Fibroblast of pulmonary artery (primary cell): ENCODE data around the gene COX19.

Source experiments
- DNase-seq: peaks from one replicate; pipeline ENCODE4 v3.0.0-alpha.2; 2010; ENCODE audit warnings: low read depth
- H3K4me3 ChIP-seq: replicated peaks from 2 replicates; pipeline ENCODE4 v1.5.1; 2011; ENCODE audit warnings: low read depth, mild to moderate bottlenecking, control low read depth, low read length, moderate library complexity
- TF ChIP-seq, protein P1 (sequence below): IDR thresholded peaks from 2 replicates; pipeline ENCODE4 v1.5.1; 2011; ENCODE audit warnings: mild to moderate bottlenecking, control low read depth, low read length, inconsistent platforms; ENCODE audit errors: missing control alignments

The COX19 gene

GRCh38 chr7:923108-924041 is 52.0 kb downstream of the COX19 start:
- TF ChIP-seq, protein P1, sequence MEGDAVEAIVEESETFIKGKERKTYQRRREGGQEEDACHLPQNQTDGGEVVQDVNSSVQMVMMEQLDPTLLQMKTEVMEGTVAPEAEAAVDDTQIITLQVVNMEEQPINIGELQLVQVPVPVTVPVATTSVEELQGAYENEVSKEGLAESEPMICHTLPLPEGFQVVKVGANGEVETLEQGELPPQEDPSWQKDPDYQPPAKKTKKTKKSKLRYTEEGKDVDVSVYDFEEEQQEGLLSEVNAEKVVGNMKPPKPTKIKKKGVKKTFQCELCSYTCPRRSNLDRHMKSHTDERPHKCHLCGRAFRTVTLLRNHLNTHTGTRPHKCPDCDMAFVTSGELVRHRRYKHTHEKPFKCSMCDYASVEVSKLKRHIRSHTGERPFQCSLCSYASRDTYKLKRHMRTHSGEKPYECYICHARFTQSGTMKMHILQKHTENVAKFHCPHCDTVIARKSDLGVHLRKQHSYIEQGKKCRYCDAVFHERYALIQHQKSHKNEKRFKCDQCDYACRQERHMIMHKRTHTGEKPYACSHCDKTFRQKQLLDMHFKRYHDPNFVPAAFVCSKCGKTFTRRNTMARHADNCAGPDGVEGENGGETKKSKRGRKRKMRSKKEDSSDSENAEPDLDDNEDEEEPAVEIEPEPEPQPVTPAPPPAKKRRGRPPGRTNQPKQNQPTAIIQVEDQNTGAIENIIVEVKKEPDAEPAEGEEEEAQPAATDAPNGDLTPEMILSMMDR: no peak
- peak; percentile 36 for DNase-seq
- no peak overlapping the region for H3K4me3 ChIP-seq

GRCh38 chr7:922334-923107 is 52.8 kb downstream of the COX19 start:
- no peak for DNase-seq
- H3K4me3 ChIP-seq: no peak overlapping the region
- TF ChIP-seq, protein P1: no peak

- no peak overlapping the region for H3K4me3 ChIP-seq
- TF ChIP-seq, protein P1: no peak
- no peak for DNase-seq
Measured at GRCh38 chr7:921581-922333, 53.6 kb downstream of the COX19 start.

GRCh38 chr7:921071-921461 is 54.3 kb downstream of the COX19 start:
- DNase-seq: no peak
- H3K4me3 ChIP-seq: no peak overlapping the region
- TF ChIP-seq, protein P1: no peak

DNA sequence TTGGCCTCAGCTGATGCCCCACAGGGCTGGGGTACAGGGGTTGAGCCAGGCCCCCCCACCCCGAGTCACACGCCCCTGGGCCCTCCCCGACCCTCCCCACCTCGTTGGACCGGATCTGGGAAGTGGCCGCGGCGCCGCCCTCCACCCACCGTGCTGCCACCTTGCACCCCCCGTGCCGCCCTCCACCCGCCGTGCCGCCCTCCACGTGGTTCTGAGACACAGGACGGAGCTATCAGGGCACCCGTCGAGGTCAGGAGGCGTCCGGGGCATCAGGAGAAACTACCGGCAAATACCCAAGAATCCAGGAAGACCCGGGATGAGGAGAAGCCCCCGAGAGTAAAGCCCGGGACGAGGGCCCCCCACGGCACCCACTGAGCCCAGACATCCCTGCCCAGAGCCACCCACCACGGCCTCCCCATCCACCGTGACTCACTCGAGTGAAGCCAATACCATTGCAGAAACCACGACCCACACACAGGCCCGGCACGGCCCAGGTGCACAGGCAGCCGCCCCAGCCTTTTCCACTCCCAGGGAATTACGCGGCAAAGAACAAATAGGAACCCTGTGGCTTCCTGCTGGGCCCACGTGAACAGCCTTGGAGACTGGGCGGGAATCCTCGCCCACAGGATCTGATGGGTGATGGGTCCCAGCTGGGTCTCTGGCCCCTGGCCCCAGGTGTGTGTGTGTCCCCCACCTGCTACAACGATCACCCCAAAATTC is 54.8 kb downstream of the COX19 start:
- no peak overlapping the region for H3K4me3 ChIP-seq
- DNase-seq: no peak
- TF ChIP-seq, protein P1: no peak

DNA sequence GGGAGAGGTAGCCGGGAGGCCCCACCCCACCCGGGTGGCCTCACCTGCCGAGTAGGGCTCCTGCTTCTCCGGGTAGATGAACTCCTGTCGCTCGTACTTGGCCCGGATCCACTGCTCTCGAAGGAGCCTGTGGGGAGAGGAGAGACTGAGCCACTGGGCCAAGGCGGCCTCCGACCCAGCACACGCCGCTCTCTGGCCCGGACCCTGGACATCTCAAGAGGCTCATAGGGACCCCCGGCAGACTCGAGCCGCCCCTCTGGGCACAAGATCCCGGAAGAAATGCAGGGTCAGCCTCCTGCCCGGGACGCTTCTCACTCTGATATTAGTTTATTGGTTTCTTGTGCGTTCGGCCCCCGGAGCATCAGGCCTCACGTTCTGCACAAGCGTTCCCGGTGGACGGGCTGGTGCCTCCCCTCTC is 55.4 kb downstream of the COX19 start:
- no peak for DNase-seq

More for the DNA sequence above, 55.4 kb downstream of the COX19 start:
- no peak overlapping the region for H3K4me3 ChIP-seq
- TF ChIP-seq, protein P1: no peak
